ENCODE data around the gene BCAS4.
"Not testable (repeated sequence)": the region's sequence is repeated elsewhere in the genome, so short reads cannot be mapped to it uniquely, and the experiment has no call there.

BCAS4 gene

DNA sequence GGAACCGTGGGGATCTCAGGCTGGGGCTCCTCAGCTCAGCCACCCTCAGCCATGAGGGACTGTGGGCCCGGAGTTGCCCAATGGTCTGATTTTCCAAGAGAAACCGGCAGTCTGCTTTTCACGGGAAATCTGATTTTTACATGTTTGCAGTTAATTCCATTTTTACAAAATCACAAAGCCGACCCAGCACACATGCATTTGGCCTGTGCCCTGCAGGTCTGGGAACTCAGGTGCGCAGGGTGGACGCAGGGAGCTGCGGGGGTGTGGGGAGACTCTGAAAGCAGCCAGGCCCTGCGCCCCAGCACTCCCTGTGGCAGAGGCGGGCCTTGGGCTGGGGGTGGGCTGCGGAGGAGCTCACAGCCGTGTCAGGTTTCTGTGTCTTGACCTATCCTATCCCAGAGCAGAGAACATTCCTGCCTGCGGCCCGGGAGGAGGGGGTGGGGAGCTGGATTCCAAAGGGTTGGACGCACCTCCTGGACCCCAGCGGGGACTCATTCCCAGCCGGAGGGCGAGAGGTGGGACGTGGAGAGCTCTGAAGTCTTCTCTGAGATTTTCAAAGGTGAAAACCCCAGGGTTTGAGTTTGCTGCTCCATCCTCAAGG is 75.8 kb downstream of the BCAS4 start:
- Mint-ChIP-seq H3K9me3 (no peaks in the 10 kb centered on the region), H3K36me3 (peaks cover 8% of the 10 kb centered on the region), H3K4me3 (no peak overlapping the region), H3K27ac (no peak overlapping the region), H3K4me1 (peaks cover 8% of the 10 kb centered on the region), H3K27me3 (no peaks in the 10 kb centered on the region)
- ATAC-seq (ENCODE audit: low read depth) (no peak), DNase-seq (ENCODE audit: low spot score in 2 of 2) (no peak)

- H3K4me3 Mint-ChIP-seq: no peak overlapping the region
- peak; percentile 71 for ATAC-seq (ENCODE audit: low read depth)
These were observed 77.9 kb downstream of the BCAS4 start for GRCh38 chr20:50872560-50873425.

DNA sequence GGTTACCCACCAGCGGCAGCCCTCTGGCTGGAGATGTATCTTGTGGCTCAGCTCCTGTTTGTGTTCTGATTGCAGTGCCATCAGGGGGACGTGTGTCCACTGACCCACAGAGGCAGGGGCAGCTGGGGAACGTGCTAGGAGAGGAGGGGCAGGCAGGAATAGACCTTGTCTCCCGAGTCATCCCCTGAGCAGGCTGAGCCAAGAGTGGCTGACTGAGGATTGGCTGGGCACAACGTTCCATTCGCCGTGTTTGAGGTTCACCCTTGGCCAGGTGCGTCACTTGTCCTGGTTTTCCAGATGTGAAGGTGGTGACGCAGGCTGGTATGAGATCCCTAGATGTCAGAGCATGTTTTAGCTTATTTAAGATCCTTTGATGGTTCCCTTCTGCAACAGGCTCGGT is 78.7 kb downstream of the BCAS4 start:
- H3K36me3 Mint-ChIP-seq: peaks cover 19% of the 10 kb centered on the region
- H3K27ac Mint-ChIP-seq: peak overlapping the region; percentile 45
- H3K9me3 Mint-ChIP-seq: no peaks in the 10 kb centered on the region
- no peak for DNase-seq (ENCODE audit: low spot score in 2 of 2)
- no peak overlapping the region for H3K4me3 Mint-ChIP-seq
- ATAC-seq (ENCODE audit: low read depth): no peak
- H3K4me1 Mint-ChIP-seq: peaks cover 8% of the 10 kb centered on the region
- H3K27me3 Mint-ChIP-seq: no peaks in the 10 kb centered on the region

More at GRCh38 chr20:50872560-50873425, 77.9 kb downstream of the BCAS4 start:
- Mint-ChIP-seq H3K27ac (peak overlapping the region; percentile 45), H3K36me3 (peaks cover 19% of the 10 kb centered on the region), H3K27me3 (no peaks in the 10 kb centered on the region), H3K4me1 (peaks cover 8% of the 10 kb centered on the region), H3K9me3 (no peaks in the 10 kb centered on the region)
- peak in 1 of 2 donors; percentile 17 for DNase-seq (ENCODE audit: low spot score in 2 of 2)

DNA sequence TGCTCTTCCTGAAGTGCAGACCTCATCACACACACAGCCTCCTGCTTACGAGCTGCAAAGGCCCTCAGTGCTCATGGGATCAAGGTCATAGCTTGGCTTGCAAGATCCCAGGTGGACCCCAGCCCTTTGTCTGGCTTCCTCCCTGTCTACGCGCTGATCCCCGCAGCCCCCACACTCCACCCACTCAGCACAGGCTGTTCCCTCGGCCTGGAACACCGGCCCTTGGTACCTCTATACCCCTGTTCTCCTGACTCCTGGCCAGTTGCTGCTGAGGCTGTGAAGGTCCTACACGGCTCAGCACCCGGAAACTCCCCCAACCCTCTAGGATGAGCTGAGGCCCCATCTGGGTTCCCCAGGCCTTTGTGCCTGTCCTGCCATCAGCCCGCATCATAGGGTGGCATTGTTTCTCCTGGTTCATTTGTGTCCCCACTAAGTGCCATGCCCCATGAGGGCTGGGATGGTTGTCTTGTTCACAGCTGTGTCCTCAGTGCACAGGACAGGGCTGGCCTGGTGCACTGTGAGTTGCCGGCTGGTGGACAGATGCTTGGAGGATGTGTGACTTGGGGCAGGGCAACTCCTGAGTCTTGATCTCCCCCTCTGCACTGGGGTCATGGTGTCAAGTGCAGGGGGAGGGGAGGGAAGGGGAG is 79.4 kb downstream of the BCAS4 start:
- DNase-seq (ENCODE audit: low spot score in 2 of 2) (no peak), ATAC-seq (ENCODE audit: low read depth) (no peak)
- H3K4me1 Mint-ChIP-seq: peaks cover 4% of the 10 kb centered on the region
- no peak overlapping the region for H3K27ac Mint-ChIP-seq
- peaks cover 17% of the 10 kb centered on the region for H3K36me3 Mint-ChIP-seq
- no peaks in the 10 kb centered on the region for H3K9me3 Mint-ChIP-seq
- H3K4me3 Mint-ChIP-seq: no peak overlapping the region
- H3K27me3 Mint-ChIP-seq: no peaks in the 10 kb centered on the region

DNA sequence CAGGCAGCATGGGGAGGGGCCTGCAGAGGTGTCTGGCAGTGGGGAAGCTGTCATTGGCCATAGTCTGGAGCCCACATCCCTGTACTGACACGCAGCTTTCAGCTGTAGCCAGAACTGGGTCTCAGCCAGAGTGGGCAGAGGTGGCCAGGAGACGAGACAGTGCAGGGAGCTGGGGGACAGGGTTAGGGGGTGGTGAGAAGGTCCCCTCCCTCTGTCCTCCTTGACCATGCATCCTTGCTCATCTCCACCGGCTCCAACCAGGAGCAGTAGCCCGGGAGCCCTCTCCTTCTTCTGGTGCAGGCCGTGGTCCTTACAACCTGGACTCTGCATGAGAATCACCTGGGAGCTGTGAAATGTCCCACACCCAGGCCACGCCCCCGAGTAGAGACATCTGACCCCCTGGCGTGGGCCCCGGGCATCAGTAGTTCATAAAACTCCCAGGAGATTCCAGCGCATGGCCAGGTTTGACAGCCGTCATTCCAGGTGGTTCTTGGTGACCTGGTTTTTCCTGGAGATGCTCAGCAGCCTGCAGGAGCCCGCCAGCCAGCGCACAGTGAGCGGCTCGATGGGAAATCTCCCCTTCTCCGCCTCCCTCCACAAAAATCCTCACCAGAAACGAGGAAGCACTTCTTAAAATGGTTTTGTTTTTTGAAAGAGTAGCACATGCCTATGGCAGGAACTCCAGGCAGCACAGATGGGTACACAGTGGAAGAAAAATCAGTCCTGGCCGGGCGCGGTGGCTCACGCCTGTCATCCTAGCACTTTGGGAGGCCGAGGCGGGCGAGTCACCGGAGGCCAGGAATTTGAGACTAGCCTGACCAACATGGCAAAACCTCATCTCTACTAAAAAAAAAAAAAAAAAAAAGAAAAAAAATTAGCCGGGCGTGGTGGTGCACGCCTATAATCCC is 80.2 kb downstream of the BCAS4 start:
- H3K27me3 Mint-ChIP-seq: no peaks in the 10 kb centered on the region
- H3K9me3 Mint-ChIP-seq: no peaks in the 10 kb centered on the region
- peaks cover 3% of the 10 kb centered on the region for H3K4me1 Mint-ChIP-seq
- no peak overlapping the region for H3K4me3 Mint-ChIP-seq
- H3K27ac Mint-ChIP-seq: no peak overlapping the region
- DNase-seq (ENCODE audit: low spot score in 2 of 2) (no peak), ATAC-seq (ENCODE audit: low read depth) (no peak)
- H3K36me3 Mint-ChIP-seq: peaks cover 19% of the 10 kb centered on the region

DNA sequence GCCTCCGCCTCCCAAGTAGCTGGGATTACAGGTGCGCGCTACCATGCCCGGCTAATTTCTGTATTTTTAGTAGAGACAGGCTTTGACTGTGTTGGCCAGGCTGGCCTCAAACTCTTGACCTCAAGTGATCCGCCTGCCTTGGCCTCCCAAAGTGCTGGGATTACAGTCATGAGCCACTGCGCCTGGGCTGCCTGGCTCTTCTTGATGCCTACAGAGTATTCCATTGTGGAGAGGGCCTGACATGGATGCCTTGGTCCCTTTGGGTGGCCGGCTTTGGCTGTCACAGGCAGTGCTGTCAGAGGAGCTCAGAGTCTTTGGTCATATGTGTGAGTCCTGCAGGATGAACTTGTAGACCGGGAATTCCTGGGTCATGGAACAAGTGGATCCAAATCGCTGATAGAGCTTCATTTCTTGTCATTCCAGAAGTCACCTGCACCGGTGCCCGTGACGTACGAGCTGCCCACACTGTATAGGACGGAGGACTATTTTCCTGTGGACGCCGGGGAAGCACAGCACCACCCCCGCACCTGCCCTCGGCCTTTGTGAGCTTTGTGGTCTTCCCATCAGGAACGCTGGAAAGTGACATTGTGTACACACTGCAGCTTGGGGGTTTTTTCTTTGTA is 81.3 kb downstream of the BCAS4 start:
- Mint-ChIP-seq H3K9me3 (no peaks in the 10 kb centered on the region), H3K4me1 (peaks cover 3% of the 10 kb centered on the region), H3K4me3 (no peak overlapping the region), H3K36me3 (peaks cover 19% of the 10 kb centered on the region), H3K27ac (no peak overlapping the region), H3K27me3 (no peaks in the 10 kb centered on the region)
- no peak for DNase-seq (ENCODE audit: low spot score in 2 of 2)
- ATAC-seq (ENCODE audit: low read depth): no peak

DNA sequence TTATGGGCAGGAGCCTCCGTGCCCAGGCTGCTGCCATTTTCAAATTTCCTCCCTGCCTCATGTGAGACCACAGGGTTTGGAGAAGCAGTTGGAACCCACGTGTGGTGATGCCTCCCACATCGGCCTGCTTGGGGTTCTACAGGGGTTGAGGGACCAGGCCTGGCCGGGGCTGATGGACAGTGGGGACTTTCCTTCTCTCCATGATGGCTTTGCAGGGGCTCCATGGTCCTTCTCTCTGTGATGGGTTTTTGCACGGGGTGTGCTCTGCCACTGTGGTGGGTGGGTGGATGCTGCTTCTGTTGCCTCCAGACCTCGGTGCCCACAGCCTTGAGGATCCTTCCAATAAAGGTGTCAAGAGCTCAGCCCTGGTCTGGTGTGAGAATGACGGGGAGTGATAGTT is 82.0 kb downstream of the BCAS4 start:
- no peak for ATAC-seq (ENCODE audit: low read depth)
- H3K4me1 Mint-ChIP-seq: no peaks in the 10 kb centered on the region

DNA sequence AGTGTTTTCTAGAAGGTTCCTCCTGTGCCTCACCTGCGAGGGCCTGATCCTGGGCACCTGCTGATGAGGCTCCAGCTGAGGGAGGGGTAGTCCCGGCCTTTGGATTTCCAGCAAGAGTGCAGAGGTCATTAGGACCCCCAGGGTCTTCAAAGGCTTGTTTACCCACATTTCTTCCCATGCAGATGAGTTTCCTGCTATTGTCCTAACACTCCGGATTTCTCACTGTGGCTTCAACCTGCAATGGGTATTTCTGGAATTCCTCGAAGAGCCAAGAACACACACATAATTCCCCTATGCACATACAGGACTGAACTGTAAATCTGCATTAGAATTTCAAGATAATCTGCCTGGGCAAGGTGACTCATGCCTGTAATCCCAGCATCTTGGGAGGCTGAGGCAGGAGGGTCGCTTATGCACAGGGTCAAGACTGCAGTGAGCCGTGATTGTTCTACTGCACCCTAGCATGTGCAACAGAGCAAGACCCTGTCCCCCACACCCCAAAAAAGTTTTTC is 82.4 kb downstream of the BCAS4 start:
- Mint-ChIP-seq H3K36me3 (peaks cover 22% of the 10 kb centered on the region), H3K9me3 (no peaks in the 10 kb centered on the region), H3K4me3 (no peak overlapping the region), H3K4me1 (no peaks in the 10 kb centered on the region), H3K27me3 (no peaks in the 10 kb centered on the region), H3K27ac (no peak overlapping the region)
- ATAC-seq (ENCODE audit: low read depth): no peak
- no peak for DNase-seq (ENCODE audit: low spot score in 2 of 2)

More for the DNA sequence above, 82.0 kb downstream of the BCAS4 start:
- Mint-ChIP-seq H3K9me3 (no peaks in the 10 kb centered on the region), H3K27ac (no peak overlapping the region), H3K27me3 (no peaks in the 10 kb centered on the region), H3K4me3 (no peak overlapping the region), H3K36me3 (peaks cover 19% of the 10 kb centered on the region)
- no peak for DNase-seq (ENCODE audit: low spot score in 2 of 2)

- DNase-seq (ENCODE audit: low spot score in 2 of 2) (no peak), ATAC-seq (ENCODE audit: low read depth) (no peak)
- Mint-ChIP-seq H3K4me1 (no peaks in the 10 kb centered on the region), H3K9me3 (no peaks in the 10 kb centered on the region), H3K4me3 (no peak overlapping the region), H3K27me3 (no peaks in the 10 kb centered on the region), H3K36me3 (peaks cover 27% of the 10 kb centered on the region), H3K27ac (no peak overlapping the region)
These were observed 85.0 kb downstream of the BCAS4 start for GRCh38 chr20:50879649-50880550.

GRCh38 chr20:50881759-50882424 is 87.0 kb downstream of the BCAS4 start:
- not testable (repeated sequence) for H3K9me3 Mint-ChIP-seq; H3K4me1 Mint-ChIP-seq; H3K4me3 Mint-ChIP-seq; ATAC-seq (ENCODE audit: low read depth); H3K27ac Mint-ChIP-seq; H3K27me3 Mint-ChIP-seq; DNase-seq (ENCODE audit: low spot score in 2 of 2)
- peaks cover 22% of the 10 kb centered on the region for H3K36me3 Mint-ChIP-seq

DNA sequence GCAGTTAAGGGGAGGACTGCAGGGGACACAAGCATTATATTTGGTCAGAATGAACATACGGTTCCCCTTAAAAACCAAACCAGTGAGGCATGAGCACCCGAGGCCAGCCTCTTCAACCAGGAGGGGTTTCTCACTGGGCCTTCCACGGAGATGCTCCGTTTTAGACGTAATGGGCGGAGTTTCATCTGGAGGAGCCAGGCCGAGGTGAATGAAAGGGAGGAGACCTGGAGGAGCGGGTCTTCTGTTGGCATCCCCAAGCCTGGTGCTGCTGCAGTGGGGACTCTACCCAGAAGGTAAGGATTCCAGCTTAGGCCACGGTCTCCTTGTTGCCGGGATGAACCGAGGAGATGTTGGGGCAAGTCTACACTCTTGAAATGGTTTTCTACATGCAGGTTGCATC is 89.0 kb downstream of the BCAS4 start:
- no peaks in the 10 kb centered on the region for H3K4me1 Mint-ChIP-seq
- H3K36me3 Mint-ChIP-seq: peaks cover 14% of the 10 kb centered on the region
- peak overlapping the region; percentile 47 for H3K27ac Mint-ChIP-seq
- no peaks in the 10 kb centered on the region for H3K9me3 Mint-ChIP-seq
- no peak overlapping the region for H3K4me3 Mint-ChIP-seq
- ATAC-seq (ENCODE audit: low read depth) (no peak), DNase-seq (ENCODE audit: low spot score in 2 of 2) (no peak)
- H3K27me3 Mint-ChIP-seq: no peaks in the 10 kb centered on the region

GRCh38 chr20:50885068-50885467 is 90.2 kb downstream of the BCAS4 start:
- DNase-seq (ENCODE audit: low spot score in 2 of 2) (no peak), ATAC-seq (ENCODE audit: low read depth) (no peak)
- H3K27ac Mint-ChIP-seq: peak overlapping the region; percentile 47
- no peak overlapping the region for H3K4me3 Mint-ChIP-seq
- H3K27me3 Mint-ChIP-seq: no peaks in the 10 kb centered on the region
- no peaks in the 10 kb centered on the region for H3K4me1 Mint-ChIP-seq
- peaks cover 10% of the 10 kb centered on the region for H3K36me3 Mint-ChIP-seq
- H3K9me3 Mint-ChIP-seq: no peaks in the 10 kb centered on the region
